MM.1S (cell line): ENCODE data around the gene MSMO1.

Source experiments
- DNase-seq: peaks from one replicate; pipeline ENCODE4 v3.0.0-alpha.2; 2015
- H2AFZ ChIP-seq: fragments of 300-600 bp; sonication (generic); 2 replicates; pipeline ENCODE4 v1.6.0; 2016; ENCODE audit warnings: antibody characterized with exemption, low read length
- H3F3A ChIP-seq: fragments of 300-600 bp; sonication (generic); 2 replicates; pipeline ENCODE4 v1.6.1; 2016; ENCODE audit warnings: mild to moderate bottlenecking, antibody characterized with exemption, low read length, moderate library complexity, mixed read lengths; ENCODE audit not compliant: insufficient read depth
- H3K27ac ChIP-seq: fragments of 300-600 bp; sonication (generic); 2 replicates; pipeline ENCODE4 v1.5.1; 2016; ENCODE audit warnings: mild to moderate bottlenecking, low read length
- H3K27me3 ChIP-seq: fragments of 300-600 bp; sonication (generic); replicated peaks from 2 replicates; pipeline ENCODE4 v1.6.0; 2016; ENCODE audit warnings: low read length; ENCODE audit not compliant: insufficient read depth
- H3K36me3 ChIP-seq: fragments of 300-600 bp; sonication (generic); replicated peaks from 2 replicates; pipeline ENCODE4 v1.6.1; 2016; ENCODE audit warnings: mild to moderate bottlenecking, low read length, mixed read lengths; ENCODE audit not compliant: insufficient read depth
- H3K4me1 ChIP-seq: fragments of 300-600 bp; sonication (generic); 2 replicates; pipeline ENCODE4 v1.6.1; 2016; ENCODE audit warnings: low read length, mixed read lengths
- H3K4me2 ChIP-seq: fragments of 300-600 bp; sonication (generic); 2 replicates; pipeline ENCODE4 v1.6.0; 2016; ENCODE audit warnings: low read depth, low read length
- H3K4me3 ChIP-seq: fragments of 300-600 bp; sonication (generic); 2 replicates; pipeline ENCODE4 v1.5.1; 2016; ENCODE audit warnings: low read length, mixed read lengths
- H3K79me2 ChIP-seq: fragments of 300-600 bp; sonication (generic); 2 replicates; pipeline ENCODE4 v1.6.1; 2016; ENCODE audit warnings: mixed run types, low read length, mixed read lengths
- H3K9ac ChIP-seq: fragments of 300-600 bp; sonication (generic); 2 replicates; pipeline ENCODE4 v1.6.1; 2016; ENCODE audit warnings: low read length, mixed read lengths
- H3K9me2 ChIP-seq: fragments of 300-600 bp; sonication (generic); replicated peaks from 2 replicates; pipeline ENCODE4 v1.6.1; 2016; ENCODE audit warnings: mild to moderate bottlenecking, low read length, mixed read lengths; ENCODE audit not compliant: insufficient read depth
- H3K9me3 ChIP-seq: fragments of 300-600 bp; sonication (generic); replicated peaks from 2 replicates; pipeline ENCODE4 v1.6.1; 2016; ENCODE audit warnings: mild to moderate bottlenecking, low read length, mixed read lengths; ENCODE audit not compliant: insufficient read depth
- H4K20me1 ChIP-seq: fragments of 300-600 bp; sonication (generic); 2 replicates; pipeline ENCODE4 v1.6.1; 2016; ENCODE audit warnings: mild to moderate bottlenecking, low read length, moderate library complexity, mixed read lengths; ENCODE audit not compliant: insufficient read depth
- CTCF ChIP-seq: fragments of 300-600 bp; sonication (generic); IDR thresholded peaks from 2 replicates; pipeline ENCODE4 v1.5.1; 2016; ENCODE audit warnings: antibody characterized with exemption, low read length, mixed read lengths
- EZH2 ChIP-seq: fragments of 300-600 bp; sonication (generic); optimal IDR thresholded peaks from 2 replicates; pipeline ENCODE3; 2017; ENCODE audit warnings: low read depth, mild to moderate bottlenecking, antibody characterized with exemption, low read length, mixed read lengths
- EZH2phosphoT487 ChIP-seq: fragments of 300-600 bp; sonication (generic); IDR thresholded peaks from 2 replicates; pipeline ENCODE4 v1.6.1; 2018; ENCODE audit warnings: antibody characterized with exemption, low read length

Gene MSMO1

DNA sequence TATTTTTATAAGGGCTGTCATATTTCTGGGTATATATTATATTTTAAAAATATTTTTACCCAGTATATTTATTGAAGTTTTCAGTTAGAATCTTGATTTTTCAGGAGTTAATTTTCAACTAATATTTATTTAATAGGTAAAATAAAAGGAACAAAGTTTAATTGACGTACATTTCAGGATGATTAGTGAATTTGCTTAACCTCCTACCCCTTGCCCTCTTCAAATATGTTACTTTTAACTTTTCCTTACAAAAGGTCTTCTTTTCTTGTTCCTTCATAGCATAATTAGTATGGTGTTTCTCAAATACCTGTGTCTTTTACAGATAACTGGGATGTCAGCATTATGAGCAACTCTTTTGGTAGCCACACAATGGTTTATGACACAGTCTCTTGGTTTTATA is 24.8 kb upstream of the MSMO1 start:
- Histone ChIP-seq H3F3A (no peaks in the 10 kb centered on the region), H3K9me3 (no peaks in the 10 kb centered on the region), H3K27me3 (no peaks in the 10 kb centered on the region), H3K9ac (no peak overlapping the region), H3K27ac (no peak overlapping the region), H3K4me1 (0 out of 2 replicates have a peak, but pooled peaks cover 4% of the 10 kb centered on the region), H4K20me1 (peaks cover 7% of the 10 kb centered on the region; the same call in 1 of the 2 replicates), H3K4me2 (no peak overlapping the region), H3K36me3 (no peaks in the 10 kb centered on the region), H3K79me2 (no peaks in the 10 kb centered on the region), H3K4me3 (no peak overlapping the region), H2AFZ (no peak overlapping the region), H3K9me2 (no peaks in the 10 kb centered on the region)
- TF ChIP-seq EZH2phosphoT487 (no peak), EZH2 (no peak), CTCF (no peak)
- DNase-seq, result no peak

DNA sequence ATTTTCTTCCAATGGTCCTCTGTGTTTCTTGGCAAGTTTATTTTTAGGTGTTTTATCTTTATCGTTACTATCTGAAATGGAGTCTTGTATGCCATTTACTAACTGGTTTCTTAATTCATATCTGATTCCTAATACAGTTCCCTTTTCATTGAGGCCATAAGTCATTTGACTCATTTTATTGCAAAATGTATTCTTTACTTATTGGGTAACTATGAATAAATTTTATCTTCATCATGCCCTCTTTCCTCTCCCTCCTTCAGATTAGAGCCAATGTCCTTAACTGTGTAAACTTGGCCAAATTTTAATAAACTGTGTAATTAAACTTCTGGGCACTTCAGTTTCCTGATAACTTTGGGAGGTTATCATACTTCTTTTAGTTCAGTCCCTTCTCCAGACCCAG is 19.3 kb upstream of the MSMO1 start:
- no peaks in the 10 kb centered on the region for H3K9me2 ChIP-seq
- H3K9ac ChIP-seq, result no peak overlapping the region
- no peak overlapping the region for H3K4me2 ChIP-seq
- TF ChIP-seq EZH2phosphoT487 (no peak), CTCF (no peak), EZH2 (no peak)
- no peak overlapping the region for H2AFZ ChIP-seq
- H3K79me2 ChIP-seq, result no peaks in the 10 kb centered on the region
- H3K36me3 ChIP-seq, result no peaks in the 10 kb centered on the region
- no peaks in the 10 kb centered on the region for H3K9me3 ChIP-seq
- no peak overlapping the region for H3K4me3 ChIP-seq
- no peaks in the 10 kb centered on the region for H3K27me3 ChIP-seq
- no peaks in the 10 kb centered on the region for H3F3A ChIP-seq
- no peak for DNase-seq
- no peaks in the 10 kb centered on the region for H3K4me1 ChIP-seq
- H3K27ac ChIP-seq, result no peak overlapping the region
- H4K20me1 ChIP-seq, result 0 out of 2 replicates have a peak, but pooled peaks cover 7% of the 10 kb centered on the region

- Histone ChIP-seq H3K4me1 (no peaks in the 10 kb centered on the region), H3K9me3 (no peaks in the 10 kb centered on the region), H3K27me3 (no peaks in the 10 kb centered on the region), H2AFZ (no peak overlapping the region), H3K4me2 (no peak overlapping the region), H3K9me2 (no peaks in the 10 kb centered on the region), H3K9ac (no peak overlapping the region), H3K79me2 (no peaks in the 10 kb centered on the region), H3F3A (no peaks in the 10 kb centered on the region), H3K36me3 (no peaks in the 10 kb centered on the region), H3K4me3 (no peak overlapping the region), H4K20me1 (0 out of 2 replicates have a peak, but pooled peaks cover 7% of the 10 kb centered on the region), H3K27ac (no peak overlapping the region)
- no peak for TF ChIP-seq EZH2phosphoT487
- TF ChIP-seq CTCF, result no peak
- TF ChIP-seq EZH2, result no peak
- no peak for DNase-seq
Measured at GRCh38 chr4:165308606-165309005, 18.9 kb upstream of the MSMO1 start.

GRCh38 chr4:165309456-165309855 is 18.0 kb upstream of the MSMO1 start:
- Histone ChIP-seq H3K4me3 (no peak overlapping the region), H3K27me3 (no peaks in the 10 kb centered on the region), H2AFZ (no peak overlapping the region), H3K27ac (no peak overlapping the region), H3K4me1 (no peaks in the 10 kb centered on the region), H3F3A (no peaks in the 10 kb centered on the region), H3K79me2 (no peaks in the 10 kb centered on the region), H3K9me3 (no peaks in the 10 kb centered on the region), H3K36me3 (no peaks in the 10 kb centered on the region), H3K9me2 (no peaks in the 10 kb centered on the region), H3K9ac (no peak overlapping the region), H4K20me1 (0 out of 2 replicates have a peak, but pooled peaks cover 7% of the 10 kb centered on the region), H3K4me2 (no peak overlapping the region)
- DNase-seq, result no peak
- TF ChIP-seq EZH2 (no peak), EZH2phosphoT487 (no peak), CTCF (no peak)
